WTC11 (cell line): Measurements from ENCODE around the gene ARHGAP15. TPM values are rescaled to one million over a fixed set of nuclear protein-coding genes. Genes with fewer than 3 reads are reported as not detected.

Experiments
- ATAC-seq: fragments of 200-7000 bp; cut with Tn5 transposase; 2 replicates; pipeline ENCODE4 v1.10.0; 2021; ENCODE audit warnings: mild to moderate bottlenecking, moderate library complexity
- CTCF ChIA-PET: fragments of 300-600 bp; sonication (Branson Sonifier 250); formaldehyde crosslinking; loops from one replicate; lab custom pipeline; 2021; ENCODE audit warnings: antibody characterized with exemption; lab: Charles Lee
- POLR2A ChIA-PET: fragments of 350-600 bp; sonication (Branson Sonifier 250); formaldehyde crosslinking; loops from one replicate; lab custom pipeline; 2021; ENCODE audit warnings: antibody characterized with exemption; lab: Charles Lee
- DNase-seq: peaks from one replicate; pipeline ENCODE4 v3.0.0; 2021; ENCODE audit warnings: low spot score
- H3K27ac Mint-ChIP-seq: 2 replicates; pipeline ENCODE4 v1.8.0; 2021; ENCODE audit warnings: mixed read lengths
- H3K27me3 Mint-ChIP-seq: 2 replicates; pipeline ENCODE4 v1.8.0; 2021; ENCODE audit warnings: low read depth, mild to moderate bottlenecking, moderate library complexity, mixed read lengths
- H3K36me3 Mint-ChIP-seq: 2 replicates; pipeline ENCODE4 v1.8.0; 2021; ENCODE audit warnings: mixed read lengths
- H3K4me1 Mint-ChIP-seq: 2 replicates; pipeline ENCODE4 v1.8.0; 2022; ENCODE audit warnings: mixed read lengths
- H3K4me3 Mint-ChIP-seq: 2 replicates; pipeline ENCODE4 v1.8.0; 2021; ENCODE audit warnings: mild to moderate bottlenecking, moderate library complexity, mixed read lengths
- H3K9me3 Mint-ChIP-seq: 2 replicates; pipeline ENCODE4 v1.8.0; 2021; ENCODE audit warnings: mixed read lengths
- ARID4B ChIP-seq: sonication (generic); formaldehyde crosslinking; IDR thresholded peaks from 2 replicates; pipeline ENCODE4 v1.8.0; 2023; ENCODE audit warnings: missing genetic modification reagents, mild to moderate bottlenecking, borderline replicate concordance
- CBFB ChIP-seq: sonication (generic); formaldehyde crosslinking; IDR thresholded peaks from 2 replicates; pipeline ENCODE4 v1.8.1; 2022; ENCODE audit warnings: mild to moderate bottlenecking, low read depth, missing genetic modification reagents
- FOXP1 ChIP-seq: sonication (generic); formaldehyde crosslinking; IDR thresholded peaks from 2 replicates; pipeline ENCODE4 v1.8.0; 2022; ENCODE audit warnings: missing genetic modification reagents, mild to moderate bottlenecking, moderate library complexity, borderline replicate concordance
- GTF2I ChIP-seq: fragments of 250-450 bp; sonication (Bioruptor Pico); conservative IDR thresholded peaks from 2 replicates; pipeline ENCODE4 v1.4.0; 2021; ENCODE audit warnings: mild to moderate bottlenecking
- MYBL2 ChIP-seq: sonication (generic); formaldehyde crosslinking; IDR thresholded peaks from 2 replicates; pipeline ENCODE4 v1.8.1; 2023; ENCODE audit warnings: mild to moderate bottlenecking, moderate library complexity, missing genetic modification reagents
- NFATC4 ChIP-seq: fragments of 250-450 bp; sonication (Bioruptor Pico); IDR thresholded peaks from 2 replicates; pipeline ENCODE4 v1.9.0; 2021; ENCODE audit warnings: mild to moderate bottlenecking
- NFE2L1 ChIP-seq: sonication (generic); formaldehyde crosslinking; IDR thresholded peaks from 2 replicates; pipeline ENCODE4 v1.8.1; 2023; ENCODE audit warnings: missing genetic modification reagents
- NR3C1 ChIP-seq: sonication (generic); formaldehyde crosslinking; conservative IDR thresholded peaks from 2 replicates; pipeline ENCODE4 v1.8.1; 2023; ENCODE audit warnings: low read depth, mild to moderate bottlenecking, missing genetic modification reagents
- PRDM15 ChIP-seq: sonication (generic); formaldehyde crosslinking; IDR thresholded peaks from 2 replicates; pipeline ENCODE4 v1.8.0; 2022; ENCODE audit warnings: missing genetic modification reagents
- RELA ChIP-seq: sonication (generic); formaldehyde crosslinking; IDR thresholded peaks from 2 replicates; pipeline ENCODE4 v1.8.1; 2022; ENCODE audit warnings: missing genetic modification reagents, mild to moderate bottlenecking, borderline replicate concordance
- SMAD3 ChIP-seq: sonication (generic); formaldehyde crosslinking; IDR thresholded peaks from 2 replicates; pipeline ENCODE4 v1.8.0; 2022; ENCODE audit warnings: missing genetic modification reagents, mild to moderate bottlenecking, borderline replicate concordance
- TEAD1 ChIP-seq: sonication (generic); formaldehyde crosslinking; IDR thresholded peaks from 2 replicates; pipeline ENCODE4 v1.8.0; 2022; ENCODE audit warnings: mild to moderate bottlenecking, missing genetic modification reagents
- TP53 ChIP-seq: sonication (generic); formaldehyde crosslinking; IDR thresholded peaks from 2 replicates; pipeline ENCODE4 v1.8.1; 2023; ENCODE audit warnings: mild to moderate bottlenecking, missing genetic modification reagents
- ZMAT4 ChIP-seq: fragments of 250-450 bp; sonication (Bioruptor Pico); IDR thresholded peaks from 2 replicates; pipeline ENCODE4 v1.9.0; 2021; ENCODE audit warnings: mild to moderate bottlenecking
- ZNF121 ChIP-seq: sonication (generic); formaldehyde crosslinking; IDR thresholded peaks from 2 replicates; pipeline ENCODE4 v1.8.0; 2023; ENCODE audit warnings: missing genetic modification reagents
- ZNF396 ChIP-seq: fragments of 250-450 bp; sonication (Bioruptor Pico); IDR thresholded peaks from 2 replicates; pipeline ENCODE4 v1.8.0; 2021; ENCODE audit warnings: mild to moderate bottlenecking, moderate library complexity, borderline replicate concordance
- ZNF416 ChIP-seq: fragments of 250-450 bp; sonication (Bioruptor Pico); IDR thresholded peaks from 2 replicates; pipeline ENCODE4 v1.9.0; 2021; ENCODE audit warnings: mild to moderate bottlenecking, inconsistent platforms
- ZNF423 ChIP-seq: fragments of 250-450 bp; sonication (Bioruptor Pico); IDR thresholded peaks from 2 replicates; pipeline ENCODE4 v2.1.2; 2022; ENCODE audit warnings: mild to moderate bottlenecking, moderate library complexity
- ZNF512 ChIP-seq: sonication (generic); formaldehyde crosslinking; IDR thresholded peaks from 2 replicates; pipeline ENCODE4 v1.8.1; 2022; ENCODE audit warnings: missing genetic modification reagents, borderline replicate concordance
- total RNA-seq: library from RNA; stranded (reverse); gene quantifications from 3 replicates; pipeline ENCODE4 v1.2.3, GENCODE V29; 2021
- TF ChIP-seq, protein P1 (sequence below): sonication (generic); formaldehyde crosslinking; IDR thresholded peaks from 2 replicates; pipeline ENCODE4 v1.8.0; 2022; ENCODE audit warnings: mild to moderate bottlenecking, missing genetic modification reagents

The ARHGAP15 gene
- total RNA-seq, 1 experiment from 2014 or later, result 0.28 TPM

DNA sequence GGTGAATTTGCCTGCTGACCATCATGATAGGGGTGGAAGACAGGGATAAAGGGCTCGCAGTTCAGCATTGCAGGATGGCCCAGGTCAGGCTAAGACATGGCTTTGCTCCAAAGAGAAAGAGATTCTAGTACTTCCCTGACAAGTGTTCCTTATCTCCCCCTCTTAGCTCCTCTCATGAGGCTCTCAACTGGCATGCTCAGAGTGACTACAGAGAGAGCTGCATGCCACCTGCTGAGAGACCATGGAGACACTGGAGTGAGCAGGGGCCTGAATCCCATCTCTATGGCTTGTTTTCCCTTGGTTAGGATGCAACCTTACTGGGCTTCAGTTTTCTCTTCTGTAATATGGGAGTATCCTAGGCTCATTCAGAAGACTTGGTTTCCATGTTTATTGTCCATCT, 94.3 kb downstream of the ARHGAP15 start (continued):
- TF ChIP-seq ARID4B (CRISPR knock-in tag) (no peak), ZNF396 (CRISPR knock-in tag) (no peak)

DNA sequence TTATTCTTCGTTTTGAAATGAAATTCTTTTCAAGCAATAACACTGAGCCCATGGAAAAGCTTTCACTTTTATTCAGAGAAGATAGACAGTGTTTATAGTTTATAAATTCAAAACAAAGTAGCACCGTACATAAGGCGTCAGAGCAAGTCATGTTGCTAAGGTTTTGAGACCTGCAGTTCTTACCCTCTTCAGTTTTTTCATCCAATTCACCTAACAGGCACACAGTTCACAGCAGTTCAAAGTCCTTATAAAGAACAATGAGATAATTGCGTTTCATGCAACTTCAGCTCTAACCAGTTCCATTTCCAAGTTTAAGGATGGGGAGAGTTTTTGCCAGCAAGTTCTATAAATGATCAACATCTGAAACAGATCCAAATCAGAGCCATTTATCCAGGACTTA, 96.7 kb downstream of the ARHGAP15 start:
- CTCF ChIA-PET, result no interaction called here
- no peak for TF ChIP-seq NFE2L1
- H3K27ac Mint-ChIP-seq, result no peak overlapping the region
- peaks cover 19% of the 10 kb centered on the region for H3K4me1 Mint-ChIP-seq
- ATAC-seq (no peak), DNase-seq (no peak)
- POLR2A ChIA-PET, result no interaction called here
- no peaks in the 10 kb centered on the region for H3K9me3 Mint-ChIP-seq
- H3K4me3 Mint-ChIP-seq, result no peak overlapping the region
- no peaks in the 10 kb centered on the region for H3K27me3 Mint-ChIP-seq
- no peaks in the 10 kb centered on the region for H3K36me3 Mint-ChIP-seq

DNA sequence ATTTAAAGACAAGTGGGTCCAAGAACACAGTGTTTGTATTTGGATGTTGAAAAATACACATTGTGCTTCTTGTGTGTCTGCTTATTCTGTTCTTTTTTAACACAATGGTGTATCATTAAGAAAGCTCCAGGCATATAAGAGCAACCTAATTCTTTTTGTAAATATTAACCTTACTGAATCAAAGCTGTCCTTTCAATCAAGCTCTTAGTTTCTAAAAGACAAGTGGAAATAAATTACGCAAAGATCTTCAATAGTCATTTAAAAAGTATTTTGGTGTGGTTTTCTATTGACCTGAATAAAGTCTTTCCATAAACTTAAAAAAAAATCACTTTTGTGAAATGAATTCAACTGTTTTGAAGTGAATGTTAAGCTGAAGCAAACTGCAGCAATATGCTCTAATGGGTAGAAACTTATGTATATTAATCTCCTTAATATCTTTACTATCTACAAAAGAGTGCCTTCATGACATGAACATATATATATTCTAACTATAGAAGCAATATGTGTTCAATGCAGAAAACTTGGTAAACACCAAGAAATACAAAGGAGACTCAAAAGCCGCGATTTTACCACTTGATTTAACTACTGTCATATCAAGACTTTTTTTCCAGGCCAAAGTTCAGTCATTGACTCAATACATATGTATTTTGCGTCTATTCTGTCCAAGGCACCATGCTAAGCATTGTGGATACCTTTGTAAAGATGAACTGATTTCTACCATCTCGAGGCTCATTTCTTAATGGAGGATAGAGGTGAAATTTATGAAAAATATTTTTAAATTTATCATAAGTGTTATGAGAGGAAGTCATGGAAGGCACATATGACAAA, 97.7 kb downstream of the ARHGAP15 start:
- Mint-ChIP-seq H3K9me3 (no peaks in the 10 kb centered on the region), H3K36me3 (no peaks in the 10 kb centered on the region), H3K27me3 (no peaks in the 10 kb centered on the region), H3K4me3 (no peak overlapping the region), H3K27ac (no peak overlapping the region), H3K4me1 (peaks cover 25% of the 10 kb centered on the region)
- ChIA-PET CTCF (no interaction called here), POLR2A (no interaction called here)
- ATAC-seq (no peak), DNase-seq (no peak)
- TF ChIP-seq CBFB (CRISPR knock-in tag) (no peak), ZMAT4 (CRISPR knock-in tag) (no peak), TP53 (CRISPR knock-in tag) (no peak), RELA (CRISPR knock-in tag) (no peak), ZNF121 (no peak), ZNF416 (no peak), ZNF423 (CRISPR knock-in tag) (no peak), SMAD3 (CRISPR knock-in tag) (no peak), NFE2L1 (no peak), MYBL2 (no peak), NFATC4 (CRISPR knock-in tag) (no peak), GTF2I (CRISPR knock-in tag) (no peak), FOXP1 (CRISPR knock-in tag) (no peak), ZNF512 (CRISPR knock-in tag) (no peak), TEAD1 (CRISPR knock-in tag) (no peak), NR3C1 (CRISPR knock-in tag) (no peak), PRDM15 (CRISPR knock-in tag) (no peak)
- TF ChIP-seq, protein P1, sequence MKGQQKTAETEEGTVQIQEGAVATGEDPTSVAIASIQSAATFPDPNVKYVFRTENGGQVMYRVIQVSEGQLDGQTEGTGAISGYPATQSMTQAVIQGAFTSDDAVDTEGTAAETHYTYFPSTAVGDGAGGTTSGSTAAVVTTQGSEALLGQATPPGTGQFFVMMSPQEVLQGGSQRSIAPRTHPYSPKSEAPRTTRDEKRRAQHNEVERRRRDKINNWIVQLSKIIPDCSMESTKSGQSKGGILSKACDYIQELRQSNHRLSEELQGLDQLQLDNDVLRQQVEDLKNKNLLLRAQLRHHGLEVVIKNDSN, result no peak
